ENCODE measurements around the gene PRKCE.
A peak's percentile ranks its signal among the peaks of the same experiment; 100 is the strongest.

The PRKCE gene

DNA sequence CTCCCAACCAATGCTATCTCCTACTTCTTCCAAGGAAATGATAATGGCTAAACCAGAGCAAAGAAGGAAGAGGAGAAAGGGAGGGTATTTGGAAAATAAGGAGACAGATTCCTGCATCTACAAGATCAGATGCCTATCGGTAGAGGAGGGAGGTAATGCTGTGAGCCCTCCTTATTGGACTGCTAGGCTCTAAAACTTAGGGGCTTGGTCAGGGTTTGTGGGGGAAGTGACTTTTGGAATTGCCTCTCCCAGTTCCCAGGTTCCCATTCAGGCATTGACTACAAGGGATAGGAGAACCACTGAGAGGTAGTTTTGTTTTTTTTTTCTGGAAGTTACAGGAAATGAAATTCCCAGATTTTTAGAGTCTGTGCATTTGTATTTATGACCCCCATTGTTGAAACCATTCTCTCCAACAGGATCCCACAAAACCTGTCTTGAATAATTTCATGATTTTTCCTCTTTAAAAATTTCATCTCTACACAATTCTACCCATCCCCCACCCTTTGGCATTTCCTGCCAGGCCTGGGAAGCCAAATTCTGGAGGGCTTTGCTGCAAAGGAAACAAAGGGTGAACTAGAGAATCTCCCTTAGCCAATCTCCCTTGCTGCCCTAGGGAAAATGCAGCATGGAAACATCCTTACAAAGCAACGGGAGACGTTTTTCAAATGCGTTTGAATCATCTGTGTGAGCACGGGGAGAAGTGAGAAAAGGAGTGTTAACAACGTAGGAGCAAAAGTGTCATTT lies 363.6 kb downstream of the PRKCE start:
- DNase-seq (ENCODE audit: low spot score), result peak; percentile 84

DNA sequence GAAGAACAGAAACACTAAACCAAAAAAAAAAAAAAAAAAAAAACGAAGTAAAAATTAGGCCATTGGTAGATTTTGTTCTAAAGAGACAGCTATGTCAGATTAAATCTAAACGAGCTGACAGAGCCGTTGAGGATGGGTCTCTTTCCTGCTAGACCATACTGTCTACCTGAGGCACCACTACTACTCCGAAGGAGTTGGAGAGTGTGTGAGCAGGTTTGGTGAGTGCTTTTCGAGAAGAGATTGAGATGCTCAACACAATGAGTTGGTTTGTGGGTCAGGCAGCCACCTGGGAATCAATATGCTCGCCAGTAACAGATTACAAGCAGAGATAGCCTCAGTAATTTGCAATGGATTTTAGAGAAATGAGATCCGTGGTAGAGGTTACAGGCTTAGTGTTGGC lies 364.2 kb downstream of the PRKCE start:
- DNase-seq (ENCODE audit: low spot score), result no peak

DNA sequence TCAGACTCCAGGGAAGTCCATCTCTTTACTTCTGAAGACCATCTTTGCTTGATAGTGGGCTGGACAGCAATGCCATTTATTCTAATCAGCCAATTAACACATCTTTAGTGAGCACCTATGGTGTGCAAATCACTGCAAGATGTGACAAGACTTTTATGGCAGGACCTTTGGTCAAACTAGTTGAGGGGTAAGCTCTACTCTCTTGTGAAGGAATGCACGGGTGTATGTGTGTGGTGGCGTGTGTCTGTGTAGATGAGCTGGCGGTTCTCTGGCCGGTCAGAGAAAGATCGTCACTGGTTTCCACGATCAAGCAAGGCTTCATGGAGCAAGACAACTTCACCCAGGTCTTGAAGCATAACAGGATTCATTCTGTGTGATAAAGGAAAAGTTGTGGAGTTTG lies 364.6 kb downstream of the PRKCE start:
- DNase-seq (ENCODE audit: low spot score), result no peak

DNA sequence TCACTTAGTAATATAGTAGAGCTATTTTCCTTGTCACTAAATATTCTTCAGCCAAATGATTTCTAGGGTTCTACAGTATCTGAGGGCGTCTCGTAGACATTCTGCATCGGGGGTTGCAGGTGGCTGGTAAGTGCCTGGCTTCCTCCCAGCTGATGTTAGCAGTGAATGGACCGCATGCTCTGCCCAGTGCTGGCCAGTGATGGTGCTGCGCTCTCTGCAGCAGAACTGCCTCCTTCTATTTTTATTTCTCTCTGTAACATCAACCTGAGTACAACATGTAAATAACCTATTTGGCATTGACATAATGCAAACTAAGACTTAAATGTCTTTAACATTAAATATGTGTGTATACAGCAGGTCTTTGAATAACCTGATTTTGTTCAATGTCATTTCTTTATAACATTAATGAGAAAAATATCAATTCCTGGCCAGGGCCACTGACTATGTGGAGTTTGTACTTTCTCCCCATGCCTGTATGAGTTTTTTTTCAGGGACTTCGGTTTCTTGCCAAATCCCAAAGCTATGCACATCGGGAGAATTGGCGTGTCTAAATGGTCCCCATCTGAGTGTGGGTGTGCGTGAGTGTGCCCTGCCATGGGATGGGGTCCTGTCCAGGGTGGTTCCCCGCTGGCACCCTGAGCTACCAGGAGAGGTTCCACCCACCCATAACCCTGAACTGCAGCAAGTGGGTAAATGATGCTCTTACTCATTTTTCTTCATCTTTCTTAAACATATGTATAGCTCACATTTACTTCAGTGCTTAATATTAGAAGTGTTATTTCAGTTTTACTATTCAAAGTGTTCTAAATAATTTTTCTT lies 367.5 kb downstream of the PRKCE start:
- DNase-seq (ENCODE audit: low spot score), result no peak

DNA sequence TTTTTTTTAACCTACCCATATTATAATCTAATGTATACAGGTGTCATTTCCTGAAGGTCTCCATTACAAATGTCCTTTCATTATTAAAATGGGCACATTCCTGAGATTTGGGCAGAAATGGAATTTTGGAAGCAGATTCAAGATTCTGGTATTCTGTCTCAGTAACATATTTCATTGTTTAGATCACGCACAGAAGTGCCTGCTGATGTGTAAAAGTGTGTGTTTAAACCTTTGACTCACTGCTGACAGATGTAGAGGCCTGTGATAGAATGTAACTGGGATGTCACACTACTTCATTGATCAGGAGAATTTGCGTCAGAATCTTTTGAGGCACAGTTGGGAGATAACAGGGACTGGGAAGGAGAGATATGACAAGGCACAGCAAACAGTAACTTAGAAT lies 368.9 kb downstream of the PRKCE start:
- no peak for DNase-seq (ENCODE audit: low spot score)

DNA sequence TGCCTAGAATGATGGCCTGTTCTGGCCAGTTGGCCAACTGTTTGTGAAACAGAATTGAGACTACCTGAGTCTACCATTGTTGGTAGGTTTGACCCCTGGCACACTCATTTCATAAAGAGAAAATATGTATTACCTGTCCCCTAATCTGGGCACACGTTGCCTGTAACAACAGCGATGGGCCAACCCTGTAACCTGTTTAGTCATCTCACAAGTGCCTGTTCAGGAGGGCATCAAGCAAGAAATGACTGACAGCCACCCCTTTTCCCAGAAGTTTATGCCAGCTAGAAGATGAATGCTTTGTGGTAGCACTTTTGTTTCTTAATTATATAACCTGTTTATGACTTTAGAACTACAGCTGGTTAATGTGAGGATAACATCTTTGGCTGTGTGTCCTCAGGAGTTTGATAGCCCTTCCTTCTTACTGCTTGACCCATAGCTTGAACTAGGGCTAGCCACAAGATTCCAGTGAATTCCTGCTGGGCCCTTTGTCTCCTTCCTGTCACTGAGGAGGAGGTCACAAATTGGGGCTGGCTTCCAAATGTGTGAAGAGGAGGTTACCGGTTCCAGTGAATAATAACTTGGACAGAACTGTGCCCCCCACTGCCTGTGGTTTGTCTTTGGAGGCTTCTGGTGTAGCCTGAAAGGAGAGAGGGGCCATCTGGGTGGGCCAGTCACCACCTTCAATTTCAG lies 371.8 kb downstream of the PRKCE start:
- no peak for DNase-seq (ENCODE audit: low spot score)

DNA sequence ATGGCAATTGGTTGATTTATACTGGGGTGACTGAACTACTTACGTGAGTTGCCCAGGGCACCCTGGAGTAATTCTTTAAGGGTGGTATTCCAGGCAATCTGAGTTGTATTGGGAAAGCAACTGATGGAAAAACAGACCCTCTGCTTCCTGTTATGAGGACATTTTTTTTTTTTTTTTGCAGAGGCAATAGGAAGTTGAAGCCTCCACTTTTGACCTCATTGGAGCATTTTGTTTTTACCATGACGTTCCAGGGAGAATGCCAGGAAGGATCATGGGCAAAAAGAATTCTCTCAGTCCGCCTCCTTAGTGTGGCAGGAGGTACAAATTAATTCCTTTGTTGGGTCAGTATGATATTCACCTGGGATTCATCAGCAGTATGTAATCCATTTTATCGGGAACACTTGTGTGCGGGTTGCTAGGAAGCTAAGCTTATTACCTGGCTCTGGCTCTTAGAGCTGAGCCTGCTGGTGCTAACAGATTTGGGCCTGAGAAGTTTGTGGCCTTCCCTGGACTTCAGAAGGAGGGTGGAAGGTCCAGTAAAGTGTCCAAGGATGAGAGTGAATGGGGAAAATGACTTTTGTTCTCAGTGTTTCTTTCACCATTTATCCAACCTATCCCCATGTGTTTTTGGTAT lies 372.8 kb downstream of the PRKCE start:
- no peak for DNase-seq (ENCODE audit: low spot score)

DNA sequence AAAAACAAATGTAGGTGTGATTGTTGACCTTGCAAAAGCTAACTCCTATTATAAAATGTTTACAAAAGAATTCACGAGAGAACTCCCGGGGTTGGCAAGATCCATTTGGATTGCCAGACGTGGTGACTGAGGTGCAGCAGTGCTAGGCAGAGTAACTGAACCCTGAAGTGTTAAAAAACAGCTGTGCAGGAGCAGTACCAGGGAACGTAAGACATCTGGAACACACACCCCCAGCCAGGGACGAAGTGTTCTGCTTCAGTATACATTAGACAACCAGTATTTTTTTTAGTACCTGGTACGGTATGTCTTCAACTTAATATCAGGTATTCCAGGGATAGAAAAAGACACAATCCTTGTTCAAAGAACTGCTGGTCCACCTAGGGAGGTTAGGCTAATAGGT lies 373.6 kb downstream of the PRKCE start:
- no peak for DNase-seq (ENCODE audit: low spot score)

DNA sequence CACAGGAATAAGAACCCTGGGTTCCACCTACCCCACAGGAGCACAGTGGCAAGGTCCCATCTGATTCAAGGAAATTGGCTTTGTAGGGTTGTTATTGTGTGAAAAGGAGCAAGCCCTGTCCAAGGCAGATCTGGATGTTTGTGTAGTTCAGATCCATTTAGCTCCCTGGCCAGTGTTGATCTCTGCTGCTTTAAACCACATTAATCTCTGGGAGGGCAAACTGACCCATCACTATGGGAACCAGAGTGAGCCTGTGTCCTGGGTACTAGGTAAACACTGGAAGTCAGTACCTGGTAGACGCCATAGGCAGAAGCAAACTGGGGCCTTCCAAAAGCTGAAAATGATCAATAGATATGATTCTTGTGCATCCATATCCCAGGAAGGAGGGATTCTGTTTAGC lies 374.2 kb downstream of the PRKCE start:
- no peak for DNase-seq (ENCODE audit: low spot score)

DNA sequence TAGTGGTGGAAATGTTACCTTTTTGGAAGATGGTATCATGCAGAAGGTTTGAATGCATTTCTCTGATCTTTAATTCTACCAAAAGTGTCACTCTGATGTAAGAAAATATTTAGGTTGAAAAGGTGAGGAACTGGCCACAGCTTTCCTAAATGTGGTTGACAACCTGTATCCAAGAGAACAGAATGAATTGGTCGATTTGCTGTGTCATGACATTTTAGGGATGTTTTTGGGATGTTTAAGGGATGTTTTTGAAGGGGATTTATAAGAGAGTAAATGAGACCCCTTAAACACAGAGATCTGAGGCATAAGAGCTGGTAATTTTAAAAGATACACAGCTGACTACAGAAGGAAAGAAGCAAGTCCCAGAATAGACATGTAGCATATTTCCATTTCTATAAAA lies 375.0 kb downstream of the PRKCE start:
- DNase-seq (ENCODE audit: low spot score), result no peak

DNA sequence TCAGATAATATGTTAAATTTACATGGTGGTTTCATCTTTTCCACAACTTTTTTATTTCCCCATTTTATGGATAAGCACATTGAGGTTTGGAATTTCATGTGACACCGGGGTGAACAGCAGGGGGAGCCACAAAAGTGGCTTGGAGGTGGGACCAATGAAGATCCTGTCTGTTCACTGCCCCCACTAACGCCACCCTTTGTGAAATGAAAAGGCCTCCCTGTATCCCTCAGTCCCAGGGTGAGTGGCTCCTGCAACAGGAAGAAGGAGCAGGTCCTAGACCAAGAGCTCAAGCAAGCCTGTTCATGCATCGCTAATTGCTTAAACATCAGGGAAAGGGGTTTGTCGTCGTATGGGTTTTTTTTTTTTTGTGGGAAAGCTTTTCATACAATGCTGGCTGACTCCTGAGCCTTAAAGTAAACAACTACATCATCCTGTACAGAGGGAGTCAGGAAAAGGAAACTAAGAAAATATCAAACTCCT lies 377.9 kb downstream of the PRKCE start:
- peak; percentile 34 for DNase-seq (ENCODE audit: low spot score)

DNA sequence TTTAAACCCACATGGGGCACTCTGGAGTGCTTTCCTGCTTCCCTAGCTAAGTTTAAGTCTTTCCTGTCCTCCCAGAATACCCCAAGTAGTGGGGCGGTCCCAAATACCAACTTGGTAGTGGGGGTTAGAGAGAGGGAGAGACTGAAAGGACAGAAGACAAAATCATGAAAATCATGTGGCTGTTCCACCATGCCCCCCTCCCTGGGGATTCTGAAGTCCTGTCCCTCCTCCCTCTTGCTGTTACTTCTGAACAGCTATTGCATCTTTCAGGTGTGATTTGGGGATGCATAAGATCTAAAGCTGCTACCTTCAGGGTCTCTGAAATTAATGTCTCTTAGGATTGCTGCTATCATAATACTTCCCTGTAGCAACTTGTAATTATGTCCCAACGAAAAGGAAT lies 378.9 kb downstream of the PRKCE start:
- DNase-seq (ENCODE audit: low spot score), result no peak

DNA sequence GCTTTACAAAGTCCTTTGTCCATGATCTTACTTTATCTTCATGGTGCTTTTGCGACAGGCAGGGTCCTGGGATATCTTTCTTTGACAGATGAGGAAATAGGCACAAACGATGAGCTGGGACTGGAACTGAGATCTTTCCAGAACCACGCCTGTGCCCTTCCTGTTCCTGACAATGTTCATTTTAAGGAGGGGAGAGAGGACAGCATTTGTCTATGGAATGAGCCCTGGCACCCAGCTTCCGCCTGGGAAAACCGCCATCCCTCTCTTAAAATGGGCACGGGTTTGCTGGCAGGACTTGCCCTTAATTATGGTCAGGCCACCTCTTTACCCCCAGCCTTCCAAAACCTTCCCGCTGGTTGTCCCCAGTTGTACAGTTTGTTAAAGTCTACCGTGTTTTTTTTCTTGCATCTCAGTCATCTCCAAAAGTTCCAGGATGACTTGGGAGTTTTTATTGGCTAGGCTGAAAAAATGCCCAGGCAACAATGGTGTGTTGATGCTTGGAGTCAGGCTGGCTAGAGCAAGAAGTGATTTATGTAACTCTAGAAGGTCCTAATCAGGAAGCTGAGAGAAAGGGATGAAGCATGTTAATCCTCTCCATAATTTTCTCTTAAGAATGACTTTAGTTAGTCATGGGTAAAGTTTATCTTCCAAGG lies 380.8 kb downstream of the PRKCE start:
- no peak for DNase-seq (ENCODE audit: low spot score)

DNA sequence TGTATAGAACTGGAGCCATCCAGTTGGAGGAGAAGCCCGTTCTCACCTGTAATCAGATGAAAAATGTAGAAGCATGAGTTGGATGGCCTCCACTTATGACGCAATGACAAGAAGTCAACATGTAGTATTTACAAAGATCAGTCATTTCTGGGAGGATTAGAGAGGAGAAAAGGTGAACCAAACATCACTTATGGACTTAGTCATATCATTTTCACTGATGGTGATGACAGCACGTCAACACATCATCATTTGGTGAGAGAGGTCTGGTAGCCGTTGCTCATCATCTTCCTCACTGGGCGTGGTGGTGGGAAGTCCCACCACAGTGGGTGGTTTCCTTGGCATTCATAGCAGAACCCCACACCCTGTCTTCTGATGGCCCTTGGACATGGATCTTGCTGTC lies 381.5 kb downstream of the PRKCE start:
- no peak for DNase-seq (ENCODE audit: low spot score)

DNA sequence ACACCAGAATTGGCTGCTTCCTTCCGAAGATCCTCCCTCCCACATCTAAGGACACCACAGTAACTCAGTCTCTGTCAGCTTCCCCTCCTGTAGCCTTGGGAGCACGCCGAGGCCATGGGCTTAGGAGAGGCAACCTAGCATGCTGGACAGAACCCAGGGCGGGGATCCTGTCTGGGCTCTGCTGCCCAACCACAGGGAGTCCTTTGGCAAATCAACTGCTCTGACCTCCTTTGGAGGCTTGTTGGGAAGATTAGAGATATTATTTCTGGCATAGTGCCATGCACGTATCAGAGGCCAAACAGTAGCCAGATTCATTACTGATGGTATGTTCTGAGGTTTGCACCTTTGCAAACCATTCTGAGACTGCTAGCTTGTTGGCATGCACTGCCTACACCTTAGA lies 383.1 kb downstream of the PRKCE start:
- no peak for DNase-seq (ENCODE audit: low spot score)

DNA sequence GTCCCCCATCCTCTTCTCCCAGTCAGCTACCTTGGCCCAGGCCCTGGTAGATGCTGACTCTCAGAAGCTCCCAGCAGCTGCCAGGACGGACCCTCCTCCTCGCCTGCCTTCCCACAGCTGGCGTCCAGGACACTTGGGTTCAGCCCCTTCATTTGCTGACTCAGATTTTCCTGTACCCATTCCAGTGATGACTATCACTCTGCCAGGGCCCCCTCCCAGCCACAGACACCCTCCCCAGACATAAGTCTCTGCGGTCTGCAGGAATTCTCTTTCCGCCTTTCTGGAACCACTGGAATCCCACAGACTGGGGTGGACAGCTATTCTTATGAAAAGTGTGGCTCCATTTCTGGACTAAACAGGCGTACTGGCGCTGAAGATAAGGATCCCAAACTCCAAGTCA lies 385.5 kb downstream of the PRKCE start:
- no peak for DNase-seq (ENCODE audit: low spot score)

DNA sequence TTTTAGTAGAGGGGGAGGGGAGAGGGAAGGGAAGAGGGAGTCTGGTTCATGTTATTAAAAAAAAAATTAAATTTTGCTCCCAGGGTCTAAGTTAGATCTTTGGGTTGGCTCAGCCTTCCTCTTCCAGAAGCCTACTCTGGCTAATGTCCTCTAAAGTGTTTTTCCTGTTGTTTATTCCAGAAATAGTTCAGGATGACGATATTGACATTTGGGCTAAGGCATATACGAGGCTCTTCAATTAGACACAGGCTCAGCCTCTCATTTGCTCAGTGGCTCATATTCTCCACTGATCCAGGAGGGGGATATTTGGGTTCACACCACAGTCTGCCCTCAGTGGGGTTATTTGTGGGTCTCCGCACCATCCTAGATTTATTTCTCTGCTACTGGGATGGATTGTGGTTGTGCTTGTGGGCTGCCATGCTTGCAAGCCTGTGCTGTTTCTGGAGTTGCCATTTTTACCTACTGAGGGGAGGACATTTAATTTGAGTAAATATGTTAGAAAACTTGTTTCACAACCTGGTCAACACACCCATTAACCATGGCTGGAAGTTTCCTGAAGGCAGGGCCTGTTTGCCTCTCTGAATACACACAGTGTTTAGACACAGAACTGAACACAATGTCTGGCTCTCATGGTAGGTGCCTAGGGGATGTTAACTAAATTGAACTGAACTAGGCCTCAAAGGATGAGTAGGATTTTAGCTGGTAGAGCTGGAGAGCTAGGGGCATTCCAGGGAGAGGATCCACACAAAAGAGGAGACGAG lies 388.2 kb downstream of the PRKCE start:
- no peak for DNase-seq (ENCODE audit: low spot score)

DNA sequence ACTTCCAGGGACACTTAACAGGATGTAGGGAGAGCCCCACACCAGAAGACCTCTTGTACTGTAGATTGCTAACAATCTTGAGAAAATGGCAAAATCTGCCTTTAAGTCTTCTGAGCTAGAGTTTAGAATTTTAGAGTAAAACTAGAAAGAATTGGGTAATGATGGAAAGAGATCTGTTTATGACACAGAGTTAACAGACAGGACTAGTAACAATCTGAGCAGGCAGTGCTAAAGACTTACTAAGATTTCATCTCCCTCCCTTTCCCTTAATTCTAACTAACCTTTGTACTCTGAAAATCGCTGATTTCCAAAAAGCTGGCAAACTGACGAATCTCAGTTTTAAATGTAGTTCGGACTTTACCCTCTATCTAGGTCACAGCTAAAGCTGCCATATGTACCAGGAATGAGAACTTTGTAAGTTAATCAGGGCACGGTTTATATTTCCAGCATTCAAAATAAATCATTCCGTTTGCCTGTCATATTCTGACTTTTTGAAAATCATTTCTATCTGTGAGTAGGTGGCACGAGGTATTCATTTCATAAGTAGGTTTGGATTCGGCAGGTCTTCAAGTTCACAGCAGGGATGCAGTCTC lies 389.2 kb downstream of the PRKCE start:
- DNase-seq (ENCODE audit: low spot score), result no peak

DNA sequence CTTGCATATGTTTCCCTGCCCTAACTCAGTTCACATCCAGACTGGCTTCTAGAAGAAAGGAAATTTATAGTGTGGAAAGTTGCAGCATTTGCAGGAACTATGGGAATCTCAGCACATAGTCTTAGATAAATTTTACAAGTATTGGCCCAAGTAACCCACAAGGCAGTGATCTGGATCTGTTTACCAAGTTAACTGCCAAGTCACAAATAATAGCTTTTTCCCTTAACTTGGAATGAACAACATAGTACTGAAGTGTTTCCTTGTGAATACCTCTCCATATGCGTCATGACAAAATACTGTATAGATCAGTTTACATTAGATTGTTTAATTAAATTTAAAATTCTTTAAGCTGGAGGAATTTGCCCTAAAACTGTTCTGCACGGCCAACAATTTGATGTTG lies 390.0 kb downstream of the PRKCE start:
- no peak for DNase-seq (ENCODE audit: low spot score)

DNA sequence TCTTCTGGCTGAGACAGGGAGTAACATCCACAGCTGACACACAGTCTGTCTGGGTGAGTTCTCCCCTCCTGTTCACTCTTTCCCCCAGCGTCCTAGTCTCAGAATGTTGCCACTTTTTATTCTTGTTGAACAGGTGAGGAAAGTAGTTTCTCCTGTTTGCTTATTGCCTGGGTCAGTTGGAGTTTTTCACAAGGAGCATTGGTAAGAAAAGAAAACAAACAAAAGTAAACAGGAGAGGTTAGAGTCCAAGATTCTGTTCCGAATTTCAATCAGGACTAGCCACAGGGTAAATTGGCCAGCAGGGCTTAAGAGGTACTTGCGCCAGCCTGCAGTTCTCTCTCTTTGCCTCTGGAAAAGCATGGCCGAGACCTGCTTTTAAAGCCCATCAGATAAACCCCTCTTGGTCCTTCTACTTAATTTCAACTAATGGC lies 390.7 kb downstream of the PRKCE start:
- no peak for DNase-seq (ENCODE audit: low spot score)

DNA sequence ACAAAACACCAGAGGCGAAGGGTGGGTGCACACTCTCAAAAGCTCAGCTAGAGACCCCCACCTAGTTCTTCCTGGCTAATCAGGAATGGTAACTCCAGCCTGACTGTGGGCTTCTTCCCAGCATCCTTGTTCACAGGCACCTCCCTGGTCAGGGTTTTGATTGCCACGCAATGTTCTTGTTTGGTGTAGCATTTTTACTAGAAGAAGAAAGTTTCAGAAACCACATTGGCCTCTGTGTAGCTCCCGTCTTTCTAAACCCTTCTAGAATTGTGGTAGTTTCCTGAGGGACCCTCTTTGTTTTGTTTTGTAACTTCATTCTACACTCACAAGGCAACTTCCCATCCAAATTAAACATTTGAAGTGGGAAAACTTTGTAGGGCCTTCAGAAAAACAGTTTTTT lies 391.2 kb downstream of the PRKCE start:
- DNase-seq (ENCODE audit: low spot score), result no peak

Data from kidney capillary endothelial cell (primary cell).